SU-DHL-6 (cell line): ENCODE results near the gene VWCE.
"Not testable (repeated sequence)": the region's sequence is repeated elsewhere in the genome, so short reads cannot be mapped to it uniquely, and the experiment has no call there.

Experiments used
- H2AFZ ChIP-seq: fragments of 200-600 bp; sonication (generic); 2 replicates; pipeline ENCODE4 v1.6.1; 2014; ENCODE audit warnings: low read depth, mild to moderate bottlenecking, moderate library complexity, mixed read lengths, antibody characterized with exemption, low read length; ENCODE audit not compliant: severe bottlenecking
- H3F3A ChIP-seq: fragments of 200-600 bp; shearing (Covaris generic); 2 replicates; pipeline ENCODE4 v1.6.0; 2016; ENCODE audit warnings: antibody characterized with exemption, mild to moderate bottlenecking; ENCODE audit not compliant: insufficient read depth
- H3K27ac ChIP-seq: fragments of 200-600 bp; sonication (generic); 2 replicates; pipeline ENCODE4 v1.5.1; 2016; ENCODE audit warnings: low read depth, mild to moderate bottlenecking, low read length, moderate library complexity, mixed read lengths
- H3K27me3 ChIP-seq: fragments of 200-600 bp; sonication (generic), shearing (Covaris generic); 2 replicates; pipeline ENCODE4 v1.6.0; 2014; ENCODE audit warnings: mild to moderate bottlenecking, low read length
- H3K36me3 ChIP-seq: fragments of 200-600 bp; sonication (generic); 2 replicates; pipeline ENCODE4 v1.6.1; 2014; ENCODE audit warnings: mild to moderate bottlenecking, low read length, mixed read lengths
- H3K4me2 ChIP-seq: fragments of 300-600, 200-600 bp; shearing (Covaris generic), sonication (generic); 2 replicates; pipeline ENCODE4 v1.6.0; 2014; ENCODE audit warnings: low read length, low read depth, mild to moderate bottlenecking; ENCODE audit not compliant: poor library complexity, severe bottlenecking
- H3K4me3 ChIP-seq: fragments of 200-600 bp; sonication (generic); 2 replicates; pipeline ENCODE4 v1.5.1; 2014; ENCODE audit warnings: antibody characterized with exemption, low read length, mild to moderate bottlenecking, mixed read lengths; ENCODE audit not compliant: insufficient read depth, poor library complexity, severe bottlenecking
- H3K79me2 ChIP-seq: fragments of 200-600 bp; sonication (generic); 2 replicates; pipeline ENCODE4 v1.6.1; 2014; ENCODE audit warnings: mild to moderate bottlenecking, low read length, moderate library complexity; ENCODE audit not compliant: insufficient read depth
- H3K9ac ChIP-seq: fragments of 200-600 bp; sonication (generic); 2 replicates; pipeline ENCODE4 v1.7.0; 2014; ENCODE audit warnings: mild to moderate bottlenecking, low read length
- H3K9me2 ChIP-seq: fragments of 200-600 bp; sonication (generic); replicated peaks from 2 replicates; pipeline ENCODE4 v1.6.1; 2014; ENCODE audit warnings: low read length; ENCODE audit not compliant: insufficient read depth
- H3K9me3 ChIP-seq: fragments of 200-600 bp; sonication (generic); 2 replicates; pipeline ENCODE4 v1.6.1; 2014; ENCODE audit warnings: low read length, mixed read lengths; ENCODE audit not compliant: insufficient read depth
- H4K20me1 ChIP-seq: fragments of 200-600 bp; sonication (generic); 2 replicates; pipeline ENCODE4 v1.6.1; 2014; ENCODE audit warnings: low read depth, mild to moderate bottlenecking, antibody characterized with exemption, low read length, moderate library complexity, mixed read lengths
- EZH2phosphoT487 ChIP-seq: fragments of 200-600 bp; sonication (generic), shearing (Covaris generic); conservative IDR thresholded peaks from 2 replicates; pipeline ENCODE4 v1.6.1; 2018; ENCODE audit warnings: mild to moderate bottlenecking, antibody characterized with exemption, low read length, moderate library complexity, mixed read lengths
- TF ChIP-seq, protein P1 (sequence below): fragments of 200-600 bp; sonication (generic); IDR thresholded peaks from one replicate; pipeline ENCODE4 v1.5.1; 2017; ENCODE audit warnings: antibody characterized with exemption, mild to moderate bottlenecking, low read length, moderate library complexity; ENCODE audit not compliant: insufficient read depth, poor library complexity, severe bottlenecking

The VWCE gene

DNA sequence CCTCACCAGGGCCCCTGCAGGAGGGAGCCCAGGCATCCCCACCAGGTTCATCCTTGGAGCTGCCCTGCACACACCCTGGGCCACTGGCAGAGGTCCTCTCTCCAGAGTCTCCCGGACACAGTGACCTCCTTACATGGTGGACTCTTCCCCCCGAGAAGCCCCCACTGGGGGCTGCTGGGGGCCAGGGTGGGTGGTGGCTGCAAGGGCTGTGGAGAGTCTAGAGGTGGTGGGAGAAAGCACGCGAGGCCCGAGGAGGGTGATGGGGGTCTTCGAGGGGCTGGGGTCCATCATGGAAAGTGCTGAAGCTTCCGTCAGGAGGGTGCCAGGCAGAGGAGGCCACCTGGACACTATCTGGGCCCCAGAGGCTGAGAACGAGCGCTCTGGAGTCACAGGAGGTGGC lies 36.6 kb downstream of the VWCE start:
- Histone ChIP-seq H3F3A (no peaks in the 10 kb centered on the region), H2AFZ (no peak overlapping the region), H3K4me3 (no peak overlapping the region), H3K9me2 (no peaks in the 10 kb centered on the region), H3K9ac (no peak overlapping the region), H3K9me3 (no peaks in the 10 kb centered on the region), H3K4me2 (no peak overlapping the region), H3K27ac (no peak overlapping the region), H3K36me3 (no peaks in the 10 kb centered on the region; the same call in 1 of the 2 replicates), H3K27me3 (no peaks in the 10 kb centered on the region), H4K20me1 (no peaks in the 10 kb centered on the region), H3K79me2 (no peaks in the 10 kb centered on the region)
- TF ChIP-seq EZH2phosphoT487: no peak
- TF ChIP-seq, protein P1, sequence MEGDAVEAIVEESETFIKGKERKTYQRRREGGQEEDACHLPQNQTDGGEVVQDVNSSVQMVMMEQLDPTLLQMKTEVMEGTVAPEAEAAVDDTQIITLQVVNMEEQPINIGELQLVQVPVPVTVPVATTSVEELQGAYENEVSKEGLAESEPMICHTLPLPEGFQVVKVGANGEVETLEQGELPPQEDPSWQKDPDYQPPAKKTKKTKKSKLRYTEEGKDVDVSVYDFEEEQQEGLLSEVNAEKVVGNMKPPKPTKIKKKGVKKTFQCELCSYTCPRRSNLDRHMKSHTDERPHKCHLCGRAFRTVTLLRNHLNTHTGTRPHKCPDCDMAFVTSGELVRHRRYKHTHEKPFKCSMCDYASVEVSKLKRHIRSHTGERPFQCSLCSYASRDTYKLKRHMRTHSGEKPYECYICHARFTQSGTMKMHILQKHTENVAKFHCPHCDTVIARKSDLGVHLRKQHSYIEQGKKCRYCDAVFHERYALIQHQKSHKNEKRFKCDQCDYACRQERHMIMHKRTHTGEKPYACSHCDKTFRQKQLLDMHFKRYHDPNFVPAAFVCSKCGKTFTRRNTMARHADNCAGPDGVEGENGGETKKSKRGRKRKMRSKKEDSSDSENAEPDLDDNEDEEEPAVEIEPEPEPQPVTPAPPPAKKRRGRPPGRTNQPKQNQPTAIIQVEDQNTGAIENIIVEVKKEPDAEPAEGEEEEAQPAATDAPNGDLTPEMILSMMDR: no peak

- Histone ChIP-seq H3K9me2 (no peaks in the 10 kb centered on the region), H2AFZ (no peak overlapping the region), H3K27me3 (no peaks in the 10 kb centered on the region), H3K27ac (no peak overlapping the region), H4K20me1 (no peaks in the 10 kb centered on the region), H3F3A (no peaks in the 10 kb centered on the region), H3K9ac (no peak overlapping the region), H3K36me3 (no peaks in the 10 kb centered on the region), H3K9me3 (no peaks in the 10 kb centered on the region), H3K4me2 (no peak overlapping the region), H3K79me2 (no peaks in the 10 kb centered on the region), H3K4me3 (no peak overlapping the region)
- TF ChIP-seq, protein P1: no peak
- no peak for TF ChIP-seq EZH2phosphoT487
These were observed 38.2 kb downstream of the VWCE start for GRCh38 chr11:61256710-61257482.

DNA sequence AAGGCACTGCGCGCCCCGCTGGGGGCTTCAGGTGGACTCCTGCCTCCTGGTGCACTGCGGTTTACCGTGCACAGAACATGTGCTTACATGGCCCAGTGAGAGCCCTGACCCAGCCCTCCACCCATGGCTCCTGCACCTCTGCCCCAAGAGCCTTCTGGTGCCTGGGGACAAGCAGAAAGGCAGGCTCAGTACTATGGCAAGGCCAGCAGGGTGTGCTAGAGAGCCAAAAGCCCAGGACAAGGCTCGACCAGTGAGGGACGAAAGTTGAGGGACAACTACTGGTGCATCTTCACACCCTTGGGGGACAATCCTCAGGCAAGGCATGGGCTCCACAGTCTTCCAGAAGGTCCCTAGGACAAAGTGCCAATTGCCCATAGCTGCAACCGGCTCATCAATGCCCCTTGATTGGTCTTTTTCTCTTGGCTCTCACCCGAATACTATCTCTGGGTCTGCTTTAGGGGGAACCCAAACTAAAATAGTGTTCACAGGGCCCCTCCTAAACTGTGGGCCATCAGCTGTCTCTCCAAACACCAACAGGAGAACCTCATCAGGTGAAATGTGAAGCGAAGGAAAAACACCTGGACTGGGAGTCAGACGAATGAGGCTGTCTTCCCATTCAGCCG lies 40.6 kb downstream of the VWCE start:
- H3K4me2 ChIP-seq: no peak overlapping the region
- H3K79me2 ChIP-seq: no peaks in the 10 kb centered on the region
- TF ChIP-seq EZH2phosphoT487: no peak
- TF ChIP-seq, protein P1: peak; percentile 68
- no peaks in the 10 kb centered on the region for H3K27me3 ChIP-seq
- no peak overlapping the region for H3K4me3 ChIP-seq
- H3K36me3 ChIP-seq: no peaks in the 10 kb centered on the region
- no peaks in the 10 kb centered on the region for H3F3A ChIP-seq
- no peak overlapping the region for H3K9ac ChIP-seq
- no peaks in the 10 kb centered on the region for H3K9me3 ChIP-seq
- H3K9me2 ChIP-seq: no peaks in the 10 kb centered on the region
- no peak overlapping the region for H2AFZ ChIP-seq
- H3K27ac ChIP-seq: no peak overlapping the region
- H4K20me1 ChIP-seq: no peaks in the 10 kb centered on the region

DNA sequence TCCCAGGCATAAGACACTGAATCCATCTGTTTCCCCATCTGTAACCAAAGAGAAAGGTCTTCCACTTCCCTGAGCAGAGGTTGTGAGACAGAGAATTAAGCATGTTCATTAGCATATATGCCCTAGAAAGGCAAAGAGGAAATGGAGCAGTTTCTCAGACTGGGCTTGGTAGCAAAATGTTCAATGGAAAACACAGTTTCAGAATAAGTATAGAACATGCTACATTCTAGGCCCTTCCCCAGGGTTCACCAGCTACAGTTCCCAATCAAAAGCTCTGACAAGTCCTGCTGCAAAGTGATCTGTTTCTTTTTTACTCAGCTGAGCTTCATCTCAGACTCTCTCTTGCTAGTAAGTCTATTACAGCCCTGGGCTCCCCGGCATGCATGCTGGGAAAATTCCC lies 42.8 kb downstream of the VWCE start:
- not testable (repeated sequence) for H3F3A ChIP-seq, H3K9me2 ChIP-seq, H2AFZ ChIP-seq, H3K27ac ChIP-seq, H3K4me2 ChIP-seq, H3K79me2 ChIP-seq, H3K27me3 ChIP-seq, H3K36me3 ChIP-seq, H3K9ac ChIP-seq, H3K9me3 ChIP-seq, H3K4me3 ChIP-seq, H4K20me1 ChIP-seq

GRCh38 chr11:61250796-61251765 lies 44.0 kb downstream of the VWCE start:
- H3K4me3 ChIP-seq, H3K9ac ChIP-seq, H3K27ac ChIP-seq: not testable (repeated sequence)

More at GRCh38 chr11:61250796-61251765, 44.0 kb downstream of the VWCE start:
- not testable (repeated sequence) for H3K9me2 ChIP-seq, H4K20me1 ChIP-seq, H3F3A ChIP-seq, H3K27me3 ChIP-seq, H3K9me3 ChIP-seq, H2AFZ ChIP-seq, H3K36me3 ChIP-seq, H3K79me2 ChIP-seq, H3K4me2 ChIP-seq
